GM18858 (cell line): ENCODE data around the gene TUBGCP5.
"Not testable (repeated sequence)": the region's sequence is repeated elsewhere in the genome, so short reads cannot be mapped to it uniquely, and the experiment has no call there.

Source experiments
- ATAC-seq: cut with Tn5 transposase; IDR thresholded peaks from one replicate; pipeline ENCODE4 v1.9.1; 2021; ENCODE audit not compliant: unreplicated experiment

TUBGCP5 gene

DNA sequence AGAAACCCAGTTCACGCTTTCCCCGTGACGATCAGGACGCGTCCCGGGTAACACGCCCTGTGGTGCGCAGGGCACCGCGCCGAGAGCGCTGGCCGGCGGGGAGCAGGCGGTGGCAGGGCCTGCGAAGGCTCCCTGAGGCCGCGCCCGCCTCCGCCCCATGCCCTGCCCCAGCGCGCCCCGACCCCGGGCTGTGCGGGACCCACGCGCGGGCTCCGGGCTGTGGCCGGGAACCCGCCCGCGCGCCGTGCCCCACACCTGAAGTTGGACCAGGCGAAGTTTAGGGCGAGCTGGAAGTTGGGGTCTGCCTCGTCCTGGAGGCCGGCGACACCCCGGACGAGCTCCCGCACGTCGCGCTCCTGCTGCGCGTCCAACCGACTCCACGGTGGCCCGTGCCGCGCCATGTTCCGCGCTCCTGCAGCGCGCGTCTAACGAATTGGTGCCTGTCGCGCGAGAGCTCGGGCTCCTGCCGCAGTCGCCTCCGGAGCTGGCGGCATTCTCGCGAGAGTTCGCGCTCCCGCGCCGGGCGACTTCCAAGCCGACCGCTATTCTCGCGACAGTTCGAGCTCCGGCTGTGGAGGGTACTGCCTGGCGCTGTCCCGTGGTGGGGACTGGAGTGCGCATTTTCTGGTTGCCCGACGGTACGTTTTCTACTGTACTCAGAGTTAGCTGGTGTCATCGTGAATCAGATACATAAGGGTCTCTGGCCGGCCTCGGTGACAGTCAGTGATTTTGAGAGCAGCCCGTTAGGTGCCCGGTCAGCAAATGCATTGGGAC is at the start of gene TUBGCP5:
Gene TUBGCP5, minus strand, starts transcription at position 427 of the 774 bp plus-strand sequence. Its CDS starts 26 bp downstream, at position 401.
- peak; percentile 95 for ATAC-seq

GRCh38 chr15:23083115-23083514 is 43.7 kb upstream of the TUBGCP5 start:
- no peak for ATAC-seq

DNA sequence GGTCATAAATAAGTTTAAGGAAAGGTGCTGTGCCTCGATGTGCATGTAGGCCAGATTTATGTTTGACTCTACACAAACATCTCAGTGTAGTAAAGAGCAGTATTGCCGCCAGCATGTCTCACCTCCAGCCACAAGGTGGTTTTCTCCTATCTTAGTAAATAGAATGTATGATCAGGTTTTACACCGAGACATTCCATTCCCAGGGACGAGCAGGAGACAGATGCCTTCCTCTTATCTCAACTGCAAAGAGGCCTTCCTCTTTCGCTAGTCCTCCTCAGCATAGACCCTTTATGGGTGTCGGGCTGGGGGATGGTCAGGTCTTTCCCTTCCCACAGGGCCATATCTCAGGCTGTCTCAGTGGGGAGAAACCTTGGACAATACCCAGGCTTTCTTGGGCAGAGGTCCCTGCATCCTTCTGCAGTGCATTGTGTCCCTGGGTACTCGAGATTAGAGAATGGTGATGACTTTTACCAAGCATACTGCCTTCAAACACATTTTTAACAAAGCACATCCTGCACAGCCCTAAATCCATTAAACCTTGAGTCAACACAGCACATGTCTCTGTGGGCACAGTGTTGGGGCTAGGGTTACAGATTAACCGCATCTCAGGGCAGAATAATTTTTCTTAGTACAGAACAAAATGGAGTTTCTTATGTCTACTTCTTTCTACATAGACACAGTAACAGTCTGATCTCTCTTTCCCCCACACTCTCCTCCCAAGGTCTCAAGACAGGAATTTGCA is 42.8 kb upstream of the TUBGCP5 start:
- ATAC-seq = not testable (repeated sequence)

DNA sequence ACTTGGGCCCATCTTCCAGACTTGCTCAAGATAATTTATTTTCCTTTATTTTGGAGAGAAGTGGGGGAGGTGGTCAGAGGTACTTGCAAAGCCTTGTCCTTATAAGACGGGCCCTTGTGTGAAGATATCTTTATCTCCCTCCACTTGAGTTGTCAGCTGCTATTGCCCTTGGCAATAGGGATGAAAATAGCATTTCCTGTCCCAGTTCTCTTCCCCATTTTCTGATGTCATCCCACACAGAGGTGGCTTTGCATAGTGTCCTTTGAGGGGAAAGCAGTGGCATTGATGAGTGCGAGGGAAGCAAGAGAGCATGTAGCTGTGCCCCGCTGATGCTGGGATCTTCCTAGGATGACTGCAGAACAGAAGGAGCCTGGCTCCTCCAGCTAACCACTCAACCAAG is 41.9 kb upstream of the TUBGCP5 start:
- no peak for ATAC-seq

- no peak for ATAC-seq
Observed at GRCh38 chr15:23079766-23080165, 40.4 kb upstream of the TUBGCP5 start.

GRCh38 chr15:23075927-23076326 is 36.6 kb upstream of the TUBGCP5 start:
- ATAC-seq = no peak

DNA sequence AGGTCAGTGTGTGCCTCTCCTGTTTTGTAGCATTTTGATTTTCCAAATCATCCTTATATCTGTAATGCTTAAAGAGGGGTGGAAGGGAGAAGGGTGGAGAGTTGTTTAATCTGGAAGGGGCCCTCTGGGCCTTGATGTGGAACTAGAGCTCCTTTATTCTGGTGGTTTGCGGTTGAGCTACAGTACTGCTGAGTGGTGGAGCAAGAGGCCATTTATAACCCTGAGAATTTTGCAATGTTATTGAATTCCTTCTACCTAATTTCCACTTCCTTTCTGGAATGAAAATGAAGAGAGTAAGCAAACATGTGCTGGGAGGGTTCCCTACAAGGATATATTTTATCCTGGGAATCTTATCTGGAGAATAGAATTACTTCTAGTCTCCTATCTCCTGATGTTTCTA is 35.3 kb upstream of the TUBGCP5 start:
- ATAC-seq = no peak

GRCh38 chr15:23073890-23074646 is 34.7 kb upstream of the TUBGCP5 start:
- ATAC-seq = no peak

DNA sequence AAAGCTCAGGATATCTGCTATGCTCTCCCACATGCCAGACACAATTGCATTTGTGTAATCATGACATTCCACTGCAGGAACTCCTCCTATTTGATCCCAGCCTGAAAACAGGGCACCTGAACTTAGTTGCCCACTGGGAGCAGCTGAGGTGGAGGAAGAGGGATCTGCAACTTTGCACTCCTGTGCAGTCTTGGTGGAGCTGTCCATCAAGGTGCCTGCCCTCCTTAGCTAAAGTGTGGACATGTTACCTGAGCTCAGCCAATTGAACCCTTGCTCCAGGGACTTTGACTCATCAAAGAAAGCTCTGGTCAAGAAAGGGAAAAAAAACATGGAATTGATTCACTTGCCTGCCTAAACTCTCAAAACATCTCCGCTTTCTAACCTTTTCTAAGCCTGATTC is 33.3 kb upstream of the TUBGCP5 start:
- ATAC-seq = no peak

GRCh38 chr15:23069496-23070166 is 30.3 kb upstream of the TUBGCP5 start:
- no peak for ATAC-seq

GRCh38 chr15:23067416-23067815 is 28.0 kb upstream of the TUBGCP5 start:
- ATAC-seq = no peak

DNA sequence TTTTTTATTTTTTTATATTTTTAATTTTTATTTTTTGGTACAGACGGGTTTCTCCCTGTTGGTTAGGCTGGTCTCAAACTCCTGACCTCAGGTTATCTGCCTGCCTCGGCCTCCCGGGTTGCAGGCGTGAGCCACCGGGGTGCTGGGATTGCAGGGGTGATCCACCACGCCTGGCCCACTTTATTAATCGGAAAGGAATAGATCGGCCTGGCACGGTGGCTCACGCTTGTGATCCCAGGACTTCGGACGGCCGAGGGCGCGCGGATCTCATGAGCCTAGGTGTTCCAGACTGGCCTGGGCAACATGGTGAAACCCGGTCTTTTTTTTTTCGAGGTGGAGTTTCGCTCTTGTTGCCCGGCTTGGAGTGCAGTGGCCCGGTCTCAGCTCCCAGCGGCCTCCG is 26.5 kb upstream of the TUBGCP5 start:
- ATAC-seq = no peak

DNA sequence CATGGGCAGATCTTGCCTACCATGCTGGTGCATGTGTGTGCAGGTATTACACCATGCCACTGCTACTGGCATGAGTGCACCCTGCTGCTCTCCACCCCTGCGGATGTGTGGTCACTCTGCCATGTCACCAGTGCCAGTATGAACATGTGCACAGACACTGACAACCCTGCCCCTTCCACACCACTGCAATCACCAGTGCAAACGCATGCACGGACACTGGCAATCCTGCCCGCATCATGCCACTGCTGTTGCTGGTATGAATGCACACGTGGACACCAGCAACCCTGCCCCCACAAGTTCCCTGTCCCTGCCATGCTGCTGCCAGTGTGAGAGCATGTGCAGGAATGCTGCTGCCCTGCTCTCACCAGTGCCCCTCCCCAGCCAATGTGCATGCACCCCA is 24.8 kb upstream of the TUBGCP5 start:
- ATAC-seq = no peak

DNA sequence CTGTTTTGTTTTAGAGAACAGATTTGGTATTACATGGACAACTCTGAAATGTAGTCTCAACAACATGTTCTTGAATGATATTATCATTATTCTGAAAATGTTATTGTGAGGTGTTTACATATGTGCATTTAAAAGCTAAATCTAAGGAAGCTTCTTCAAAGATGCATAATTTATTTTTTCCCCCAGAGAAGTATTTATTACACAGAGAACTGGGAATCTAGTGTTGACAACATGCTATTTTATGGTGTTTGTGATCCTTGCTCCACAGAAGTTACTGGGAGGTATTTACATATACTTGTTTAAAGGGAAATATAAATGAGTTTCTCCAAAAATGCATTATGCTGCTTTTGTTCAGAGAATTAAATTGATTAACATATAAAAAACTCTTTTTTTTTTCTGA is 18.3 kb upstream of the TUBGCP5 start:
- no peak for ATAC-seq

DNA sequence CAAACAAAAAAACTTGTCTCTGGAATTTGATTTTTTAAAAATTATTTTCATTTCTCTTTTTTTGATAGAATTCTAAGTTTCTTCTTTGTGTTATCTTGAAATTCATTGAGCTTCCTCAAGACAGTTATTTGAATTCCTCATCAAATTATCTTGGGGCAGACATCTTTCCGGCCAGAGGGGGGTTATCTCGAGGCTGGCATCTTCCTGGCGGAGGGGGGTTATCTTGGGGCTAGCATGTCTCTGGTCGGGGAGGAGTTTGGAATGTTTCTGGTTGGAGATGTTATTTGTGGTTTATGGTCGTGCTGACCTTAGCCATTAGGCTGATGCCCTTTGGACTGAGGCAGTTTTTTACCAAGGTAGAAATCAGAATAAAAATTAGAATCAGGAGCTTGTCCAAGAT is 15.9 kb upstream of the TUBGCP5 start:
- no peak for ATAC-seq

DNA sequence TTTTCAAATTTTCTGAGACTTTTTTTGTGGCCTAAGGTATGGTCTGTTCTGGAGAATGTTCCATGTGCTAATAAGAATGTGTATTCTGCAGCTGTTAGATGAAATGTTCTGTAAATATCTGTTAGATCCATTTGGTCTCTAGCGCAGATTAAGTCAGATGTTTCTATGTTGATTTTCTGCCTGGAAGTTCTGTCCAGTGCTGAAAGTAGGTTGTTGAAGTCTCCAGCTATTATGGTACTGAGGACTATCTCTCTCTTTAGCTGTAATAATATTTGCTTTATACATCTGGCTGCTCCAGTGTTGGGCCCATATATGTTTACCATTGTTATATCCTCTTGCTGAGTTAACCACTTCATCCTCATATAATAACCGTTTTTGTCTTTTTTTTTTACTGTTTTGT is 13.2 kb upstream of the TUBGCP5 start:
- ATAC-seq = no peak

- ATAC-seq = no peak
Observed at GRCh38 chr15:23050708-23051107, 11.3 kb upstream of the TUBGCP5 start.

DNA sequence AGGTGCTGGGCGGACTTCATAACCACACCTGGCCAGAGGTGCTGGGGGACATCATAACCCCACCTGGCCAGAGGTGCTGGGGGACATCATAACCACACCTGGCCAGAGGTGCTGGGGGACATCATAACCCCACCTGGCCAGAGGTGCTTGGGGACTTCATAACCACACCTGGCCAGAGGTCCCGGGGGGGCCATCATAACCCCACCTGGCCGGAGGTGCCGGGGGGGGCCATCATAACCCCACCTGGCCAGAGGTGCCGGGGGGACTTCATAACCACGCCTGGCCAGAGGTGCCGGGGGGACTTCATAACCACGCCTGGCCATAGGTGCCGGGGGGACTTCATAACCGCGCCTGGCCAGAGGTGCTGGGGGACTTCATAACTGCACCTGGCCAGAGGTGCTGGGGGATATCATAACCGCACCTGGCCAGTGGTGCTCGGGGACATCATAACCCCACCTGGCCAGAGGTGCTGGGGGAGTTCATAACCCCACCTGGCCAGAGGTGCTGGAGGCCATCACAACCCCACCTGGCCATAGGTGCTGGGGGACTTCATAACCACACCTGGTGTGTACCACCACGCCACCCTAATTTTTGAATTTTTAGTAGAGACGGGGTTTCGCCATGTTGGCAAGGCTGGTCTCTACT is 10.7 kb upstream of the TUBGCP5 start:
- no peak for ATAC-seq

DNA sequence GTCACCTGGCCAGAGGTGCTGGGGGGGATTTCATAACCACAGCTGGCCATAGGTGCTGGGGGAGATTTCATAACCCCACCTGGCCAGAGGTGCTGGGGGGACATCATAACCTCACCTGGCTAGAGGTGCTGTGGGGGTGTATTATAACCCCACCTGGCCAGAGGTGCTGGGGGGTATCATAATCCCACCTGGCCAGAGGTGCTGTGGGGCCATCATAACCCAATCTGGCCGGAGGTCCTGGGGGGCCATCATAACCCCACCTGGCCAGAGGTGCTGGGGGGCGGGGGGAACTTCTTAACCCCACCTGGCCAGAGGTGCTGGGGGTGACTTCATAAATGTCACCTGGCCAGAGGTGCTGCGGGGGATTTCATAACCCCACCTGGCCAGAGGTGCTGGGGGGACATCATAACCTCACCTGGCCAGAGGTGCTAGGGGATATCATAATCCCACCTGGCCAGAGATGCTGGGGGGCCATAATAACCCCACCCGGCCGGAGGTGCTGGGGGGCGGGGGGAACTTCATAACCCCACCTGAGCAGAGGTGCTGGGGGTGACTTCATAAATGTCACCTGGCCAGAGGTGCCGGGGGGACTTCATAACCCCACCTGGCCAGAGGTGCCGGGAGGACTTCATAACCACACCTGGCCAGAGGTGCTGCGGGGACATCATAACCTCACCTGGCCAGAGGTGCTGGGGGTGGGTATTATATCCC is 9.4 kb upstream of the TUBGCP5 start:
- not testable (repeated sequence) for ATAC-seq

DNA sequence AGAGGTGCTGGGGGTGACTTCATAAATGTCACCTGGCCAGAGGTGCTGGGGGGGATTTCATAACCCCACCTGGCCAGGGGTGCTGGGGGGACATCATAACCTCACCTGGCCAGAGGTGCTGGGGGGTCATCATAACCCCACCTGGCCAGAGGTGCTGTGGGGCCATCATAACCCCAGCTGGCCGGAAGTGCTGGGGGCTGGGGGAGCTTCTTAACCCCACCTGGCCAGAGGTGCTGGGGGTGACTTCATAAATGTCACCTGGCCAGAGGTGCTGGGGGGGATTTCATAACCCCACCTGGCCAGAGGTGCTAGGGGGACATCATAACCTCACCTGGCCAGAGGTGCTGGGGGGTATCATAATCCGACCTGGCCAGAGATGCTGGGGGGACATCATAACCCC is 4.6 kb upstream of the TUBGCP5 start:
- not testable (repeated sequence) for ATAC-seq
